AG04449 (cell line): ENCODE measurements around the gene FREM2.

Experiments
- CTCF ChIA-PET: fragments of 350-600 bp; formaldehyde crosslinking; extraction: SDS; loops from one replicate; lab custom pipeline; 2021; ENCODE audit warnings: antibody characterized with exemption; lab: Yijun Ruan, JAX
- POLR2A ChIA-PET: fragments of 400-600, 350-600 bp; formaldehyde crosslinking; extraction: SDS; loops from one replicate; lab custom pipeline; 2020; ENCODE audit warnings: antibody characterized with exemption, inconsistent platforms; lab: Yijun Ruan, JAX
- DNase-seq: peaks from one replicate; pipeline ENCODE4 v3.0.0-alpha.2; 2010; ENCODE audit warnings: low read depth, low spot score
- H3K4me3 ChIP-seq: 2 replicates; pipeline ENCODE4 v1.5.1; 2011; ENCODE audit warnings: low read depth, mild to moderate bottlenecking, control low read depth, low read length
- CTCF ChIP-seq: IDR thresholded peaks from one replicate; pipeline ENCODE4 v1.5.1; 2011; ENCODE audit warnings: mild to moderate bottlenecking, moderate library complexity, low read length, control low read depth, inconsistent platforms; ENCODE audit not compliant: insufficient read depth; ENCODE audit errors: missing control alignments

The FREM2 gene

GRCh38 chr13:38830442-38831045 is 143.7 kb downstream of the FREM2 start:
- ChIA-PET CTCF (no interaction called here), POLR2A (no interaction called here)
- DNase-seq: no peak
- H3K4me3 ChIP-seq: no peak overlapping the region
- no peak for TF ChIP-seq CTCF

DNA sequence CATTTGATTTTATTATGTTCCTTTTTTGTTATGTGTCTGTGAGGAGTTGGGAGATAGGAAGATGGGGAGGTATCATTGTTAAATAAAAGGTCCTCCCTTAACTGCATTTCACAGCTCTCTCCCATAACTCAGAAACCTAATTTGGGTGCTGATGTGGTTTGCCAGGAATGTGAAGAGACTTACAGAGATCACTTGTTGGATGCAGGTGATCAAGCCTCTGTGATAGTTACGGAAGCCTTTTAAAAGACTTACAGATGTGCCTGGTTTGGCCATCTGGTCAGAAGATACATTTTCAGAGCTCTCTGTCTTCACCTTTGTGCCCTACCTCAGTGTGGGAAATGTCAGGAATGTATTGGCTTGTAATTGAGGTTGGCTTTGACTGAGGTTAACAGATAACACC is 157.7 kb downstream of the FREM2 start:
- no peak overlapping the region for H3K4me3 ChIP-seq
- no peak for DNase-seq
- TF ChIP-seq CTCF: no peak
- CTCF ChIA-PET: no interaction called here
- POLR2A ChIA-PET: no interaction called here

GRCh38 chr13:38848360-38848759 is 161.5 kb downstream of the FREM2 start:
- DNase-seq: no peak
- ChIA-PET POLR2A (no interaction called here), CTCF (no interaction called here)
- H3K4me3 ChIP-seq: no peak overlapping the region
- TF ChIP-seq CTCF: no peak

- ChIA-PET CTCF (no interaction called here), POLR2A (no interaction called here)
- no peak for DNase-seq
- H3K4me3 ChIP-seq: no peak overlapping the region
- no peak for TF ChIP-seq CTCF
Measured at GRCh38 chr13:38849315-38849714, 162.4 kb downstream of the FREM2 start.

DNA sequence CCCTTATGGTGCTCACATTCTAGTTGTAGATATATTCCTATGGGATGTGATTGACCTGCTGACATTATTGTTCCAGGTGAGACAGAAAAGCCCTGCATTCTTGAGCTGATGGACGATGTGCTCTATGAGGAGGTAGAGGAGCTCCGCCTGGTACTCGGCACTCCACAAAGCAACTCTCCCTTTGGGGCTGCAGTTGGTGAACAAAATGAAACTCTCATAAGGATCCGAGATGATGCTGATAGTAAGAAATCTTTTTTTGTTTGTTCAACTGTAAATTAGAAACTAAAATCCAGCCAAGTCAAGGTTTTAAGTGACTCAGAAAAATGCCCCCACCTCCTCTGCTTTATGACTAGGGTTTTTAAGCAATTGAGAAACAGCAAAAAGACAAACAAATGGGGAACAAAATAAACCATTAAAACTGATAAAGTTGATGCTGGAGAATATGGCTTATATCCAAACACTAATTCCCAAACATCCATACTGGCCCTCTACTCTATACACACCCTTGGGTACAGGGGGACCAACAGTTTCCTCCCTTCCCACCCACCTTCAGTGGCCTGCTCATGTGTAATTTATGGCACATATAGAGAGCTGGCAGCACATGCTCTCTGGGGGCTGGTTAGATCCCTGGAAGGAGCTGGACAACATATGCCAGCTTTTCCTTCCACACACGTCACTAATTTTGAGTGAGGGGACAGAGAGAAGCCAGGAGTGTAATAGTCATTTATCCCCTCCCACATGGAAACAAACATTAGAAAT is 164.2 kb downstream of the FREM2 start:
- CTCF ChIA-PET: no interaction called here
- H3K4me3 ChIP-seq: no peak overlapping the region
- no peak for TF ChIP-seq CTCF
- POLR2A ChIA-PET: no interaction called here
- no peak for DNase-seq

- H3K4me3 ChIP-seq: no peak overlapping the region
- ChIA-PET POLR2A (no interaction called here), CTCF (no interaction called here)
- DNase-seq: no peak
- TF ChIP-seq CTCF: no peak
Measured at GRCh38 chr13:38854226-38854625, 167.3 kb downstream of the FREM2 start.
